CD14-positive monocyte (primary cell): ENCODE measurements around the gene CTNNA3. TPM values are rescaled to one million over a fixed set of nuclear protein-coding genes. Genes with fewer than 3 reads are reported as not detected.

ENCODE experiments used
- DNase-seq, 3 donors: peaks; one replicate each; pipeline ENCODE4 v3.0.0-alpha.2; 2011 to 2022
- H2AFZ ChIP-seq: 2 replicates; pipeline ENCODE4 v1.6.0; 2012; ENCODE audit warnings: mild to moderate bottlenecking, low read depth, low read length, inconsistent platforms; ENCODE audit not compliant: insufficient read depth, poor library complexity, severe bottlenecking
- H3K27ac ChIP-seq, 2 donors: 1 replicate in 1 of 2; 2 replicates in 1 of 2; pipeline ENCODE4 v1.5.1; 2012 to 2013; ENCODE audit warnings: low read length in 2 of 2, control low read depth in 1 of 2, inconsistent platforms in 1 of 2, low read depth in 1 of 2, mild to moderate bottlenecking in 1 of 2
- H3K27me3 ChIP-seq, 2 donors: one replicate each; pipeline versions ENCODE4 v1.6.0 to v1.6.1; 2011 to 2013; ENCODE audit warnings: low read length in 2 of 2; ENCODE audit not compliant: control insufficient read depth in 2 of 2, insufficient read depth in 2 of 2
- H3K36me3 ChIP-seq, 2 donors: replicated peaks in 1 of 2; 1 replicate in 1 of 2; 2 replicates in 1 of 2; pipeline versions ENCODE4 v1.5.1 to v1.6.1; 2012 to 2013; ENCODE audit warnings: low read length in 2 of 2, control low read depth in 1 of 2, inconsistent platforms in 1 of 2, mild to moderate bottlenecking in 1 of 2; ENCODE audit not compliant: insufficient read depth in 2 of 2, control insufficient read depth in 1 of 2
- H3K4me1 ChIP-seq, 2 donors: 1 replicate in 1 of 2; 2 replicates in 1 of 2; pipeline versions ENCODE4 v1.5.1 to v1.6.1; 2012 to 2013; ENCODE audit warnings: low read length in 2 of 2, control low read depth in 1 of 2, inconsistent platforms in 1 of 2, mild to moderate bottlenecking in 1 of 2, moderate library complexity in 1 of 2; ENCODE audit not compliant: insufficient read depth in 2 of 2, control insufficient read depth in 1 of 2
- H3K4me2 ChIP-seq: replicated peaks from 2 replicates; pipeline ENCODE3; 2012; ENCODE audit warnings: low read length, moderate library complexity, mild to moderate bottlenecking; ENCODE audit not compliant: poor library complexity, severe bottlenecking; ENCODE audit errors: extremely low read depth
- H3K4me3 ChIP-seq, 3 experiments: fragments of 200-600 bp in 1 of 3; sonication (generic) in 1 of 3; replicated peaks in 1 of 3; 1 replicate in 2 of 3; 2 replicates in 1 of 3; pipeline ENCODE4 v1.5.1; 2011 to 2013; ENCODE audit warnings: low read length in 3 of 3, mild to moderate bottlenecking in 3 of 3, control low read depth in 2 of 3, low read depth in 2 of 3, inconsistent platforms in 1 of 3, moderate library complexity in 1 of 3
- H3K79me2 ChIP-seq: 2 replicates; pipeline ENCODE4 v1.6.0; 2012; ENCODE audit warnings: mild to moderate bottlenecking, control low read depth, inconsistent platforms, low read length, moderate library complexity; ENCODE audit not compliant: insufficient read depth
- H3K9ac ChIP-seq: 2 replicates; pipeline ENCODE4 v1.6.0; 2017; ENCODE audit warnings: low read length, mild to moderate bottlenecking; ENCODE audit not compliant: insufficient read depth, poor library complexity, severe bottlenecking
- H3K9me3 ChIP-seq, 2 donors: replicated peaks in 1 of 2; 1 replicate in 1 of 2; 2 replicates in 1 of 2; pipeline versions ENCODE4 v1.5.1 to v1.6.1; 2012 to 2013; ENCODE audit warnings: low read length in 2 of 2, control low read depth in 1 of 2; ENCODE audit not compliant: control insufficient read depth in 1 of 2, insufficient read depth in 1 of 2
- H4K20me1 ChIP-seq: 2 replicates; pipeline ENCODE4 v1.6.0; 2012; ENCODE audit warnings: mild to moderate bottlenecking, low read length, control low read depth, moderate library complexity; ENCODE audit not compliant: insufficient read depth
- H3K27ac Mint-ChIP-seq, 7 donors: one replicate each; pipeline ENCODE4 v1.8.0; 2020; ENCODE audit warnings: mild to moderate bottlenecking in 7 of 7, mixed read lengths in 7 of 7, moderate library complexity in 6 of 7, inconsistent platforms in 2 of 7
- H3K27me3 Mint-ChIP-seq, 3 donors: one replicate each; pipeline ENCODE4 v1.8.0; 2021 to 2022; ENCODE audit warnings: low read depth in 3 of 3, mild to moderate bottlenecking in 3 of 3, mixed read lengths in 3 of 3, moderate library complexity in 3 of 3, inconsistent platforms in 1 of 3
- H3K36me3 Mint-ChIP-seq, 2 donors: one replicate each; pipeline ENCODE4 v1.8.0; 2020; ENCODE audit warnings: mixed read lengths in 2 of 2, inconsistent platforms in 1 of 2, mild to moderate bottlenecking in 1 of 2
- H3K4me1 Mint-ChIP-seq: one replicate; pipeline ENCODE4 v1.8.0; 2020; ENCODE audit warnings: mild to moderate bottlenecking, mixed read lengths
- H3K4me3 Mint-ChIP-seq, 2 donors: one replicate each; pipeline ENCODE4 v1.8.0; 2020; ENCODE audit warnings: mild to moderate bottlenecking in 2 of 2, mixed read lengths in 2 of 2, moderate library complexity in 1 of 2
- H3K9me3 Mint-ChIP-seq, 7 donors: one replicate each; pipeline ENCODE4 v1.8.0; 2020 to 2022; ENCODE audit warnings: mixed read lengths in 7 of 7, mild to moderate bottlenecking in 6 of 7, moderate library complexity in 6 of 7, inconsistent platforms in 2 of 7
- WGBS: methylation state at CpG from one replicate; pipeline ENCODE4 v1.1.5; 2013; ENCODE audit warnings: missing lambda C conversion rate; ENCODE audit not compliant: insufficient coverage; 5-methylcytosine and 5-hydroxymethylcytosine counted together
- intact Hi-C, 2 donors: fragments of 100-400 bp; cut with micrococcal nuclease; formaldehyde crosslinking; loops; one replicate each; pipeline versions ENCODE4 v1.15.0 to v1.15.1; 2023
- polyA plus RNA-seq, 3 donors: library from polyadenylated mRNA; depleted of rRNA in 1 of 3; unstranded in 2 of 3; stranded (reverse) in 1 of 3; fragments of 300-500 nt in 2 of 3; fragments of >200 nt in 1 of 3; fragmentation: Illumina TruSeq in 2 of 3; gene quantifications; 1 replicate in 2 of 3; 2 replicates in 1 of 3; pipeline ENCODE4 v1.2.3, GENCODE V29; 2012 to 2021
- TF ChIP-seq, protein P1 (sequence below): fragments of 200-600 bp; IDR thresholded peaks from one replicate; pipeline ENCODE4 v1.8.0; 2022; ENCODE audit warnings: antibody characterized with exemption, mild to moderate bottlenecking

CTNNA3 gene
- polyA plus RNA-seq, 3 donors, result not detected

DNA sequence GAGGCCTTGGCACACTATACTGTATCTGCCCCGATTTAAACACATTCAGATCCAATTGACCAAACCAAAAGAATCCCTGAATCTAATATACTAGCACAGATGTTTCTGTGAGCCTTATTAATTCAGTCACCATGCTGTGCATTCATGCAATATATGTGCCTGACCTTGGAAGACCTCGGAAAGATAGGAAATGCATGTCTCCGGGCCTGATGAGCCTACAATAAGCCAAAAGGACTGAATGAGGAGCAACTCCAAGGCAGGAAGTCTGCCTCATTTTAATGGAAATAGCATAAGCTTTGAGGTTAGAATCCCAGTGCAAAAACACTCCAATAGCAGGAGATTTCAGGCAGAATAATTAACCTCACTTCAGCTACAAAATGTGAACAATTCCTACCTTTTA, 453.5 kb downstream of the CTNNA3 start:
- H3K4me3 ChIP-seq, result no peak overlapping the region
- no peaks in the 10 kb centered on the region for H3K27me3 ChIP-seq
- no peak overlapping the region for H3K4me3 Mint-ChIP-seq
- intact Hi-C loops, result no loop called here
- no peaks in the 10 kb centered on the region for H3K4me1 Mint-ChIP-seq
- H3K4me2 ChIP-seq, result no peak overlapping the region
- H3K9me3 ChIP-seq, result peaks cover 0 to 3% of the 10 kb centered on the region in 2 donors
- H2AFZ ChIP-seq, result no peak overlapping the region
- no peaks in the 10 kb centered on the region for H3K36me3 ChIP-seq
- TF ChIP-seq, protein P1, sequence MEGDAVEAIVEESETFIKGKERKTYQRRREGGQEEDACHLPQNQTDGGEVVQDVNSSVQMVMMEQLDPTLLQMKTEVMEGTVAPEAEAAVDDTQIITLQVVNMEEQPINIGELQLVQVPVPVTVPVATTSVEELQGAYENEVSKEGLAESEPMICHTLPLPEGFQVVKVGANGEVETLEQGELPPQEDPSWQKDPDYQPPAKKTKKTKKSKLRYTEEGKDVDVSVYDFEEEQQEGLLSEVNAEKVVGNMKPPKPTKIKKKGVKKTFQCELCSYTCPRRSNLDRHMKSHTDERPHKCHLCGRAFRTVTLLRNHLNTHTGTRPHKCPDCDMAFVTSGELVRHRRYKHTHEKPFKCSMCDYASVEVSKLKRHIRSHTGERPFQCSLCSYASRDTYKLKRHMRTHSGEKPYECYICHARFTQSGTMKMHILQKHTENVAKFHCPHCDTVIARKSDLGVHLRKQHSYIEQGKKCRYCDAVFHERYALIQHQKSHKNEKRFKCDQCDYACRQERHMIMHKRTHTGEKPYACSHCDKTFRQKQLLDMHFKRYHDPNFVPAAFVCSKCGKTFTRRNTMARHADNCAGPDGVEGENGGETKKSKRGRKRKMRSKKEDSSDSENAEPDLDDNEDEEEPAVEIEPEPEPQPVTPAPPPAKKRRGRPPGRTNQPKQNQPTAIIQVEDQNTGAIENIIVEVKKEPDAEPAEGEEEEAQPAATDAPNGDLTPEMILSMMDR, result no peak
- no peak overlapping the region for H3K9ac ChIP-seq
- no peaks in the 10 kb centered on the region for H3K79me2 ChIP-seq
- no peak overlapping the region for H3K27ac ChIP-seq
- H4K20me1 ChIP-seq, result no peaks in the 10 kb centered on the region
- no peaks in the 10 kb centered on the region for H3K4me1 ChIP-seq
- peaks cover 0 to 1% (median 0%) of the 10 kb centered on the region in 3 donors for H3K27me3 Mint-ChIP-seq
- DNase-seq, result no peak
- H3K27ac Mint-ChIP-seq, result no peak overlapping the region
- peaks cover 0 to 3% (median 0%) of the 10 kb centered on the region in 7 donors for H3K9me3 Mint-ChIP-seq
- 71% methylated on average over 1 of the region's 3 CpGs for WGBS
- H3K36me3 Mint-ChIP-seq, result no peaks in the 10 kb centered on the region

DNA sequence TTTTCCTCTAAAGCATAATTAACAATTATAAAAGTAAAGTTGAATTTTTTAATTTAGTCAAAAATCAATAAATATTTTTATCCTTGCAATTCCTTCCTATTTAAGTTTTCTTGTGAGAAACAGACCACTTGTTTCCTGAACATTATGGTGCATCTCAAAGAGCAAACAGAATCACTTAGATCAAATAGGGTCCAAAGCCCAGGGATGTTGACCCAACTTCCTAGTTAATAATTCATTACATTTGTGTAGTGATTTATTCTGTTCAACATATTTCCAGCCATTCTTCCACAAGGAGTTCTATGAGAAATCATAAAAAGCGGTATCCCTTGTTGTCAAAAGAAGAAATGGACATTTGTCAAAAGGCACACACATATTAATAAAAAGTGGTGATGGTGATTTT, 454.5 kb downstream of the CTNNA3 start:
- DNase-seq, result no peak
- no peak overlapping the region for H3K27ac Mint-ChIP-seq
- H3K4me3 Mint-ChIP-seq, result no peak overlapping the region

More for the DNA sequence above, 454.5 kb downstream of the CTNNA3 start:
- Histone ChIP-seq H3K9me3 (peaks cover 0 to 3% of the 10 kb centered on the region in 2 donors), H3K4me1 (no peaks in the 10 kb centered on the region), H4K20me1 (no peaks in the 10 kb centered on the region), H3K9ac (no peak overlapping the region), H3K4me2 (no peak overlapping the region), H3K27me3 (no peaks in the 10 kb centered on the region), H3K27ac (no peak overlapping the region), H3K36me3 (no peaks in the 10 kb centered on the region), H3K4me3 (no peak overlapping the region), H3K79me2 (no peaks in the 10 kb centered on the region), H2AFZ (no peak overlapping the region)
- no CpG with 5 or more reads among the region's 1 CpG for WGBS
- intact Hi-C loops, result no loop called here
- Mint-ChIP-seq H3K9me3 (peaks cover 0 to 3% (median 0%) of the 10 kb centered on the region in 7 donors), H3K4me1 (no peaks in the 10 kb centered on the region), H3K27me3 (peaks cover 0 to 1% (median 0%) of the 10 kb centered on the region in 3 donors), H3K36me3 (no peaks in the 10 kb centered on the region)
- TF ChIP-seq, protein P1, result no peak
